ENCODE results near the gene FEM1B. TPM values are rescaled to one million over a fixed set of nuclear protein-coding genes. Genes with fewer than 3 reads are reported as not detected.
A peak's percentile ranks its signal among the peaks of the same experiment; 100 is the strongest.
"Not testable (repeated sequence)": the region's sequence is repeated elsewhere in the genome, so short reads cannot be mapped to it uniquely, and the experiment has no call there.

Gene FEM1B
- 10 to 100 TPM in 11 of 12 donors, not detected in 1; 35.0 to 51.6 (median 41.1) TPM for polyA plus RNA-seq (ENCODE audit: insufficient read length in 12 of 12)
- long read RNA-seq, donor 1, full-length matches to known transcripts = 11 of 57 reads
- long read RNA-seq, donor 1, partial matches to known transcripts = 46 of 57 reads
- long read RNA-seq, donor 1, other reads (novel, unspliced or antisense) = 0 of 57 reads
- long read RNA-seq, donor 2, full-length matches to known transcripts = 6 of 6 reads
- long read RNA-seq, donor 2, partial matches to known transcripts = 0 of 6 reads
- long read RNA-seq, donor 2, other reads (novel, unspliced or antisense) = 0 of 6 reads
- long read RNA-seq, donor 3, full-length matches to known transcripts = 6 of 6 reads
- long read RNA-seq, donor 3, partial matches to known transcripts = 0 of 6 reads
- long read RNA-seq, donor 3, other reads (novel, unspliced or antisense) = 0 of 6 reads
- long read RNA-seq, donor 4 = 0 reads
- long read RNA-seq, donor 5, full-length matches to known transcripts = 20 of 53 reads
- long read RNA-seq, donor 5, partial matches to known transcripts = 33 of 53 reads
- long read RNA-seq, donor 5, other reads (novel, unspliced or antisense) = 0 of 53 reads
- long read RNA-seq, donor 6, full-length matches to known transcripts = 3 of 3 reads
- long read RNA-seq, donor 6, partial matches to known transcripts = 0 of 3 reads
- long read RNA-seq, donor 6, other reads (novel, unspliced or antisense) = 0 of 3 reads
- long read RNA-seq, donor 7, full-length matches to known transcripts = 4 of 4 reads
- long read RNA-seq, donor 7, partial matches to known transcripts = 0 of 4 reads
- long read RNA-seq, donor 7, other reads (novel, unspliced or antisense) = 0 of 4 reads
- long read RNA-seq, donor 8, full-length matches to known transcripts = 15 of 15 reads
- long read RNA-seq, donor 8, partial matches to known transcripts = 0 of 15 reads
- long read RNA-seq, donor 8, other reads (novel, unspliced or antisense) = 0 of 15 reads
- long read RNA-seq, donor 9, full-length matches to known transcripts = 6 of 15 reads
- long read RNA-seq, donor 9, partial matches to known transcripts = 9 of 15 reads
- long read RNA-seq, donor 9, other reads (novel, unspliced or antisense) = 0 of 15 reads
- long read RNA-seq, donor 10, full-length matches to known transcripts = 11 of 11 reads
- long read RNA-seq, donor 10, partial matches to known transcripts = 0 of 11 reads
- long read RNA-seq, donor 10, other reads (novel, unspliced or antisense) = 0 of 11 reads
- long read RNA-seq, donor 11, full-length matches to known transcripts = 9 of 9 reads
- long read RNA-seq, donor 11, partial matches to known transcripts = 0 of 9 reads
- long read RNA-seq, donor 11, other reads (novel, unspliced or antisense) = 0 of 9 reads

DNA sequence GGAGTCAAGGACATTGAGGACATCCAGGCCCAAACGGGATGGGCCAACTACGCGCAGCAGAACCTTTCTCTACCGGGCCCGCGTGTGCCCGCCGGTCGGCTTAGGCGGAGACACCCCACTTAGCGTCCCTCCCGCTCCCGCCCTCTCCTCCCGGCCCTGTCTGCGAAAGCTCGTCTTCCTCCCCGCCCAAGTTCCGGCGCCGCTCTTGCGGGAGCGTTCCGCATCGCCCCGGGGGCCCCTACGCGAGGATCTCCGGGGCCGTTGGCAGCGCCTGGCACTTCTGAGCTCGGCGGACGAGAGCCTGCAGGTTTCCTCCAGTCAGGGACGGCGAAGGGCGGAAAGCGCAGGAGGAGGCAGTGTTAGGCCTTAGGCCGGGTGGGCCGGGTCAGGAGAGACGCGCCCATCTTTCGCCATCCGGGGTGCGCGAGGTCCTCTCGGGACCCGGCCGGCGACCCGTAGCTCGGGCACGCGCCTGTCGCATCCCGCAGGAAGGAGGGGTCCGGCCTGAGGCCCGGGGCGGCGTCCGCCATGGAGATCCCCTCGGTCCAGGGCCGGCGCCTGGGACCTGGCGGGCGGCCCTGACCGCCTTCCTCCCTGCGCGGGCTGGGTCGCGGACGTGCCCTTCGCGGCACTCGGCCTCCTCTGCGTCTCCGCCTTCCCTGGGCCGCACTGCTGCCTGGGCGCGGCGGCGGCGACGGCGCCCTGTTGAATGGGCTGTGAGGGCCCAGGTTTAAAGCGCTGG, at the start of gene FEM1B:
Gene FEM1B (plus strand): TSS at position 143 of the 742 bp plus-strand sequence. CDS start 673 bp downstream, outside the sequence.
- peak; percentile 94 for DNase-seq

DNA sequence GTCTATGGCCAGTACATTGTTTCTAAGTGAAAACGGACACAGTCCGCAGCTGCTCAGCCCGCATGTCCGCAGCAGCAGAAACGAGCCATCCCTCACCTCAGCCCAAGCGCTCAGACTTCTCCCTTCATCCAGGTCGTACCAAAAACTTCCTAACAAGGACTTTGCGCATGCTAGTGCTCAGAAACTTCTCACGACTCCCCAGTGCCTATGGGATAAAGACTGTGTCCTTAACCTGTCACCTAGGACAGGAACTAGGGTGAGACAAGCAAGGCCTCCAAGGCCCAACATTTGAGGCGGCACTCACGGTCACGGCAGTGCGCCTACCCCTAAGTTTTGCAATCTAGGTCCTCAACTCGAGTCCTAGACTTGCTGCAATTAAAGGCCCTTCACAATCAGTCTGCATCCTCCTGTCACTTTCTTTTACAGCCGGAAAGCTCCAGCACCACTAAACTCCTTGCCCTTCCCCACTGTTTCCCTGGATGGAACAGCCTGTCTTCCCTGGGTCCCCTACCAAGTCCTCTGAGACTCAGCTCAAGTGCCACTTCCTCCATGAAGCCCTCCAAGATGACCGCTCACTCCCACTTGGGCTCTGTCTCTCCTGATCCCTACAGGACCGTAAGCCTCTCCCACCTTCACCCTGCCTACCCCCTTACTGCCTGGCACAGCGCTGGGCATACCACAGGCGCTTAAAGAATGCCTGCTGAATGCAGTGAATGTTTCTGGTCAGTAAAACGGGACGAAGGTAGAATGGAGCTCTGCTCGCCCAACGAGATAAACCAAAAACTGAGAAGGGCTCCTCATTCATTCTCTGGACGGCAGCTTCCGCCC, 49.2 kb upstream of the FEM1B start:
- DNase-seq = no peak

DNA sequence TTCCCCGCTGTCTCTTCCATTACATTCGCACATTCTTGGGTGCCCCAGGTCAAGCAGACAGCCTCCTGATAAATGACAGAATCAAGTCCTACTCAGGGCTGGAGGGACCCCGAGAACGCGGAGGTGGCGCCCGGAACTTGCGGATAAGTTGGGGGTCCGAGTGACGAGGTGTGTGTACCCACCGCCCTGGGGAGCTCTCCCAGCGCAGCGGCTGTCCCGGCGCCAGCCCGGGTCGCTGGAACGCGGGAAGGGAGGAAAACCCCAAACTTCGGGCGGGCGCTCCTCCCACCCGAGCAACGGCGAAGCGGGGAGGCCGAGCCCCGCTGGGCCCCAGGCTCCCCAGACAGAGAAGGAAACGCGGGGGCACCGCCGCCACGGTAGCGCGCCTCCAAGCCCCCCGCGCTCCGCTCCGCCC, 48.6 kb upstream of the FEM1B start:
- no peak for DNase-seq

DNA sequence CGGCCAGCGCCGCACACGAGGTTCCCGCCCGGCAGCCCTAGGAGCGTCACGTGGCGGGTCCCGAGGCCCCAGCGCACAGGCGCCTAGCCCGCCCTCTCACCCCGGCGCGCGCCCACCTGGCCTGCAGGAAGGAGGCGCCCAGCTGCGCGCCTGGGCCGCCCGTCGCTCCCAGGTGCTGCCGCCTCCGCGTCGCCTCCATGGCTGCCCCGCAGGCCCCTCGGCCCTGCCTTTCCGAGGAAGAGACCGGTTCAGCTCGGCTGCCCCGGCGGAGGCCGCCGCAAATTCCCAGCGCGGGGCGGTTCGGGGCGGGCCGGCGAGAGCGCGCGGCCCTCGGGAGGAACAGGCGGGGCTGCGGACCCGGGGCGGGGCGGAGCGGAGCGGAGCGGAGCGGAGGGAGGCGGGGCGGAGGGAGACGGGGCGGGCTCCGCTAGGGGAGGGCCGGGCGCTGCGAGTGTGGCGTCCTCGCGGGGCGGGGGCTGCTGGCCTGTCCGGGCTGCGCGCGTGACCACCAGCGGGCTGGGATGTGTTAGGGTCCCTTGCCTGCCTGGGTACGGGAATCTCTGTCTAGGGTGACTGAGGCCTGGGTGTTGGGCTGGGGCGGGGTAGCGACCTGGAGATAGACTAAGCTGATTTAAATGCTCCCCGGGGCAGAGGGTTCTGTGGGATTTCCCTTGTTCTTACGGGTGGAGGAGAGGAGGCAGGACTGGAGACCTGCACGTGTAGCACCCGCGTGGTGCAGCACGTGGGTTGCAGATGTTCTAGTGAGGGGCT, 48.0 kb upstream of the FEM1B start, which contains the start of gene CLN6:
Gene CLN6 (minus strand): TSS at position 343 of the 771 bp plus-strand sequence. CDS start 144 bp downstream, at position 199.
- peak; percentile 71 for DNase-seq

DNA sequence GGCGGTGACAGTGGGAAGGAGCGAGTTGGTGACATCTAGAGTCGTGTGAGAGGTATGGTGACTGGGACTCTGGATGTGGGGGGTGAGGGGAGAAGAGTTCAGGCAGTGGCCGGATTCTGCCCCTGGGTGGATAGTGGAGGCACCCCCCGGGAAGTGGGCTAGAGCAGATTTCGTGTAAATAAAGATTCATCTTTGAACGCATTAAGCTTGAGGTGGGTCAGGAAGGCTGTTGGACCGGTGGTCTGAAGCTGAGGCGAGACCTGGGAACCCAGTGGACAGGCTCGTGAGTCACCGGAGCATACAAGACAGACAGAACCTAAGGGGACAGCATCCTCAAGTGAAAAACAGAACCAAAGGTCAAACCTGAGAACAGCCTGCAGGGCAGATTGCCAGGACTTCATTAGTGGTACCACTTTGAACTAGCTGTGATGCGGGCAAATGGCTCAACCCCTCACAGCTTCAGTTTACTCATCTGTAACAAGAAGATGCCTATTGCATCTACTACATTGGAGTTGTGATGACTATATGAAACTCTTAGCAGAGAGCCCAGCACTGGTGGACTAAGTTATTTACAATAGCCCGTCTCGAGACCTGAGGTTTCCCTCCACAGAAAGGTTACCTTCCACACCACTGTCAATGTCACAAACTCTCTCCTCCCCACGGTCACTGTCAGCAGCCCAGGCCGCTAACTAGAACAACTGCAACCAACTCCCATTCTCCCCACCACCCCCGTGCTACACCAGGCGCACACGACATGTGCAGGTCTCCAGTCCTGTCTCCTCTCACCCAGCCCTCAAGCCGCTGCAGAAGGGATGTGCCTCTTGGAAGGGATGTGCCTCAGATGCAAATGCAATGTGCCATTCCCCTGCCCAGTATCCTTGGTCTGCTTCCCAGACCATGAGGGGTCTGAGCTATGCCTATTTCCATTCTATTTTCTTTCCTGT, 47.1 kb upstream of the FEM1B start:
- no peak for DNase-seq

DNA sequence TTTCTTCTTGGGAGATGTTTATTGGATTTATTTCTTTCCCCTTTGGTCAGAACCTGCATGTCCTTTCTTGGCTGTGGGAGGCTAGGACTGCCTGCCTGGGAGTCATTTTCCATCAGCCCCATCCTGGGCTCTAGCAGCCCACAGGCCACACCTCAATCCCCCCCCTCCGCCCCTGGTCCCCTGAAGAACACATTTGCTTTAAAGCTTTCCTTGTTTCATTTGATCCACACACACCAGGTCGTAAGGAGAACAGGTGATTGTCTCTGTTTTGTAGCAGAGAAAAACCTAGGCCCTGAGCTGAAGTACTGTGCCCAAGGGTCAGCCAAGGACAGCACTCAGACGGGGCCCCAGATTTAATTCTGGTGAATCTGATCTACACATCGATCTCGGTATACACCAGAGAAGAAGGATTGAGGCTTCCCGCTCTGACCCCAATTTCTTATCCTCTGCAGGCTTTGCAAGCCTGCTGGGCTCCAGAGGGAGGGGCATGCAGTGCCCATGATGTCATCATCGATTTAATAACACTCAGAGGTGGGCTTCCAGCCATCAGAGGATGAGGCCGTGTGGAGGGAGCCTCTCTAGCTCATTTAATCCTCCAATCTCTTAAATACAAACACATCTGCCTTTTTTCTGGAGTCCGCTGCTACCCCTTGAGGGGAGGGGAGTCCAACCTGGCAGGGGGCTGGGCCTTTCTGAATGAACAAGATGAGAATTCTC, 46.3 kb upstream of the FEM1B start:
- no peak for DNase-seq

DNA sequence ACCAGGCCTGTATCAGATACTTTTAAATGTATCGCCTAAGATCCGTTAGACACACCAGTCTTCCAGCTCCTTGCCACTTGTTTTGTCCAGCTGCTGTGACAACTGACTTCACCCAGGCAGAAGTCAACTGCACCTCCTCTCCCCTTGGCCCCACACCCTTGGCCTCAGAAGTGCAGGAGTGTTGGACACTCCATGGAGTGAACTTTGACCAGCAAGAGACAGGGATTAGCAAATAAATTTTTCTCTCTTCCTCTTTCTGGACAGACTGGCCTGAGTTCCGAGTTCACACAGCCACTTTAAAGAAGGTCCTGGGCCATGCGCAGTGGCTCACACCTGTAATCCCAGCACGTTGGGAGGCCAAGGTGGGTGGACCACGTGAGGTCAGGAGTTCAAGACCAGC, 45.1 kb upstream of the FEM1B start:
- DNase-seq = no peak

DNA sequence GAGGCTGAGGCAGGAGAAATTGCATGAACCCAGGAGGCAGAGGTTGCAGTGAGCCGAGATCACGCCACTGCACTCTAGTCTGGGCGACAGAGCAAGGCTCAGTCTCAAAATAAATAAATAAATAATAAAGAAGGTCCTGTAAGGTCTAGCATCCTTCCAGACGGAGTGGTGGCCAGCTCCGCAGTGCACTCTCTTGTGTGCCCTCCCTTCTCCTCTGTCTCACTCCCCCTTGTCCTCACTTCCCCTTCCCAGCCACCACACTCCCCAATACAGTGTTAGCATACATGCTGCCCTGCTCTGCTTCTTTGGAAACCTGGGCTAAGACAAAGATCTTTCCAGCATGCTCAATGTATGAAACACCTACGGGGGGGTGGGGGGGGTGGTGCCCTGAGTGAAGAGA, 44.6 kb upstream of the FEM1B start:
- no peak for DNase-seq

DNA sequence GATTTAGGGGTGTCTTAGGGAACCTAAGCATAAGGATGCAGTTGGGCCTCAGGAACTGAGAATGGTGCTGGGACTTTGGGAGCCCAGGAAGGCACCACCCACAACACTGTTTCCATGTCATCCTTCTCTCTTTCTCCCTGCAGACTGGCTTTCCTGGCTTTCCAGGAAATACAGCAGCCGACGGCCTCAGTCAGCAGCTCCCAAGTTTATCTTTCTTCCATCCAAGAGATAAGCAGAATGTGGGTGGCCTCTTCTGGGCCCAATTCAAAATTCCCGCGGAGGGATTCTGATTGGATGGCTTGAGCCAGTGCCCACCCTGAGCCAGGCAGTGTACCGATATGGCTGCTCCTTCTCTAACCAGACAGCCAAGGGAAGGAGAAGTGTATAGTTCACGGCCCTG, 43.5 kb upstream of the FEM1B start:
- no peak for DNase-seq

DNA sequence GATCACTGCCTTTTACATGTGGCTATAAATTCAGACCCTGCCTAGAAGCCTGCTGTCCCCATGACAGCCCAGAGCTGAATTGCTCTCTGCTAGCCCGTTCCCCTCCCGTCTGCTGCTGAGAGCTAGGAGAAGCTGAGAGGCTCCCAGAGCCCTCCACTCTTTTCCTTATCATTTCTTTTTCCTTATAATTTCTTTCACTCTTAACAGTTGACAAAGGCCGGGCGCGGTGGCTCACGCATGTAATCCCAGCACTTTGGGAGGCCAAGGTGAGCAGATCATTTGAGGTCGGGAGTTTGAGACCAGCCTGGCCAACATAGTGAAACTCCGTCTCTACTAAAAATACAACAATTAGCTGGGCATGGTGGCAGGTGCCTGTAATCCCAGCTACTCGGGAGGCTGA, 43.0 kb upstream of the FEM1B start:
- not testable (repeated sequence) for DNase-seq

DNA sequence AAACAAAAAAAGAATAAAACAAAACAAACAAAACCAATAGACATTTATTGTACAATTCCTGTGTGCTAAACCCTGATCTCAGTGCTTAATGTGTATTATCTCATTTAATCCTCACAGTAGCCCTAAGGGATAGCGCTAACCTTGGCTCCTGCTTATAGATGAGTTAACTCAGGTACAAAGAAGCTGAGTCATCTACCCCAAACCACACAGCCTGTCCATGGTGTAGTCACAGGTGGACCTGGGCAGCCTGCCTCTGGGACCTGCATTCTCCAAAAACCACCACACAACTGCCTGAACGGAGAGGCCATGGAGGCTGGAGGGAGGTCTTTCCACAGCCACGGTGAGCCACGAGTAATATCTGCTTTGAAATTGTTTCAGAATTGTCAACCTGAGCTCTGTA, 42.5 kb upstream of the FEM1B start:
- DNase-seq = no peak

DNA sequence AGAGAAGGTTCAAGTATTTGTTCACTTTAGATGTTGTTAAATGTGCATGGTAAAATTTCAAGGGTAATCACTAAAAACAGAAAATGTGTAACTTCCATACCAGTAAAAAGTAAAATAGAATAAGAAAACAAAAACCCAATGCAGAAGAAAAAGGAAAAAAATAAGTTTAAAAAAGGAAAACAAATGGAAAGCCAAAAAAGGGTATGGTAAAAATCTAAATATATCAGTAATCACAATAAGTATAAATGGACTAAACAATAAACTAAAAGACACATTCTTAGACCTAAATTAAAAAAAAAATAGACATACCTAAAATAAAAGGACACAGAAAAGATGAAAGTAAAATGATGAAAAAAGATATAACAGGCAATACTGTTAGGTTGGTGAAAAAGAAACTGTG, 38.5 kb upstream of the FEM1B start:
- DNase-seq = no peak

DNA sequence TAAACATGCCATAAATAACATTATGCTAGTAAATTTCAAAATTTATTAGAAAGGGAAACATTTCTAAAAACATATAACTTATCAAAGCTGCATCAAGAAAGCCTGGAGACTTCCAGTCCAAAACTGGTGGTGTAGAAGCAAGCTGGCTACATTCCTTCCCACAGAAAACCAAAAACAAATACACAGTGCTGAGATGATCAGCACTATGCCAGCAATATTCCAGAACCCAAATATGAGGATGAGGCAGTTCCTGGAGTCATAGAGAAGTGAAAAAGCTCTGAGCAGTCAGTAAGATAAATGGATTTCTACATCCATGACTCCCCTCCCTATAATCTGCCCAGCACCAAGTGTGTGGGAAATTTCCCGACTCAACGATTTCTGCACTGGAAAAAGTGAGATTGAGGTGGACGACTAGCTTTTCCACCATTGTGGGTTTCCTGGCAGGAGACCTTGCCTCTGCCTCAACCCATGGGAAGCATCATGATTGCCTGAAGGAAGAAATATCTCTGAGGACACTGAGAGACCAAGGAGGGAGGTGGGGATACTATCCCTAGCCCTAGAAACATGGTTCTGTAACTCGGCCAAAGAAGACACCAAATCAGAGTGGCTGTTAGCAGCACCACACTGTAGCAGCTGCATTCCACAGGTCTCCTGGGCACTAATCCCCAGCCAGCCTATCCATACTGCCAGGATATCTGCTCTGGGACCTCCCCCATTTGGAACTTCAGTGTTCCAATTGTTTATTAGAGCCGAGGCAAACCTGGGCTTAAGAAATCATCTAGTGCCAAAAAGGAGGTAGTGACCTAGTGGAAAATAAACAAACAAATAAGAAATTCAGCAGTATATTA, 36.2 kb upstream of the FEM1B start:
- no peak for DNase-seq

DNA sequence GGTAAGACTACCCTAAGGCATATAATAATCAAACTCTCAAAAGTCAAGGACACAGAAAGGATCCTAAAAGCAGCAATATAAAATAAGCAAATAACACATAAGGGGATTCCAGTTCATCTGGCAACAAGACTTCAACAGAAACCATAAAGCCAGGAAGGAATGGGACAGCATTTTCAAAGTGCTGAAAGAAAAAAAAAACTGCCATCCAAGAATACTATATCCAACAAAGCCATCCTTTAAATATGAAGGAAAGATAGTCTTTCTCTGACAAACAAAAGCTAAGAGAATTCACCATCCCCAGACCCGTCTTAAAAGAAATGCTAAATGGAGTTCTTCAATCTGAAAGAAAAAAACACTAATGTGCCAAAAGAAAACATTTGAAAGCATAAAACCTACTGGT, 33.3 kb upstream of the FEM1B start:
- no peak for DNase-seq

DNA sequence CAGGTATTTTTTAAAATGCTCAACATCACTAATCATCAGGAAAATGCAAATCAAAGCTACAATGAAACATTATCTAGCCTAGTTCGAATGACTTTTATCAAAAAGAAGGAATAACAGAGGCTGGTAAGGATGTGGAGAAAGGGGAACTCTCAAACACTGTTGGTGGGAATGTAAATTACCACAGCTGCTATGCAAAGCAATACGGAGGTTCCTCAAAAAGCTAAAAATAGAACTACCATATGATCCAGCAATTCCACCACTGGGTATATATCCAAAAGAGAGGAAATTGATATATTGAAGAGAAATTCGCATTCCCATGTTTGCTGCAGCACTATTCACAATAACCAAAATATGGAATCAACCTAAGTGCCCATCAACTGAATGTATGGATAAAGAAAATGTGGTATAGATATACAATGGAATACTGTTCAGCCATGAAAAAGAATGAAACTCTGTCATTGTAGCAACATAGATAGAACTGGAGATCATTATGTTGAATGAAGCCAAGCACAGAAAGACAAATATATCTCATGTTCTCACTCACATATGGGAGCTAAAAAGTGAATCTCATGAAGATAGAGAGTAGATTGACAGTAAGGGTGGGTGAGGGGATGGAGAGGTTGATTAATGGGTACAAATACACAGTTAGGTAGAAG, 28.4 kb upstream of the FEM1B start:
- no peak for DNase-seq

Data from muscle of arm (tissue), 14 donors.